Measurements from ENCODE around the gene MTUS2.

DNA sequence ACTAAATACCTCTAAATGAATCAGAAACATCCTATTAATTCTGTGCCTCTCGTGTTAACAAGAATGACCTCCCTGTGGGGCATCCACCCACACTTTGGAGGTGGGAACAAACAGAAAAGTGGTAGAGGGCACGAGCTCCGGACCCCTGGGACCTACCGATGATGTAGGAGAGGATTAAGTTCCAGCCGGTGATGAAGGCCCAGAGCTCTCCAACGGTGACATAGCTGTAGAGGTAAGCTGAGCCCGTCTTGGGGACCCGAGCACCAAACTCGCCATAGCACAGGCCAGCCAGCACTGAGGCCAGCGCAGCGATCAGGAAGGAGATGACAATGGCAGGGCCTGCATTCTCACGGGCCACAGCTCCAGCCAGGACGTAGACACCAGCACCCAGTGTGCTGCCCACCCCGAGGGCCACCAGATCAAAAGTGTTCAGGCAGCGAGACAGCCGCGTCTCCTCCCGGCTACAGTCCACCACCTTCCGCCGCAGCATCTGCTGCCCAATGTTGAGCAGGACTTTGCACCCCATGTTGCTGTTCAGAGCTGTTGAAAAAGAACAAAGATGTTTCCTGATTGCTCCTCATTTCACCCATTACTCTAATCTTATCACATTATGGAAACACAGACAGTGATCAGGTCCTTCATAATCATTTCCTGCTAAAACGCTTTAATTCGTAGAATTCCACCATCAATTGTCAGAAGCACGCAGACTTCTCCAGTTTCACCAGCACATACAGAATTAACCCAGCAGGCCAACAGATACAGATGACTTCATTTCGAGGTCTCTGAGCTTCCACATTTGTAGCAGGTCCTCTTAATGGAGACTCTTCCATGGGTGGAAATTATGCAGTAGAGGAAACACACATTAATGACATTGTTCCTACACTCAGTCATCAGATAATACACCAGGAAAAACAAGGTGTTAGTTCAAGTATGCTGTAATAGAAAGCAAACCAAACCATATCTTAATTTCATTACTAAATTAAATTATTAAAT is 715.8 kb downstream of the MTUS2 start:
- TF ChIP-seq, protein P1, sequence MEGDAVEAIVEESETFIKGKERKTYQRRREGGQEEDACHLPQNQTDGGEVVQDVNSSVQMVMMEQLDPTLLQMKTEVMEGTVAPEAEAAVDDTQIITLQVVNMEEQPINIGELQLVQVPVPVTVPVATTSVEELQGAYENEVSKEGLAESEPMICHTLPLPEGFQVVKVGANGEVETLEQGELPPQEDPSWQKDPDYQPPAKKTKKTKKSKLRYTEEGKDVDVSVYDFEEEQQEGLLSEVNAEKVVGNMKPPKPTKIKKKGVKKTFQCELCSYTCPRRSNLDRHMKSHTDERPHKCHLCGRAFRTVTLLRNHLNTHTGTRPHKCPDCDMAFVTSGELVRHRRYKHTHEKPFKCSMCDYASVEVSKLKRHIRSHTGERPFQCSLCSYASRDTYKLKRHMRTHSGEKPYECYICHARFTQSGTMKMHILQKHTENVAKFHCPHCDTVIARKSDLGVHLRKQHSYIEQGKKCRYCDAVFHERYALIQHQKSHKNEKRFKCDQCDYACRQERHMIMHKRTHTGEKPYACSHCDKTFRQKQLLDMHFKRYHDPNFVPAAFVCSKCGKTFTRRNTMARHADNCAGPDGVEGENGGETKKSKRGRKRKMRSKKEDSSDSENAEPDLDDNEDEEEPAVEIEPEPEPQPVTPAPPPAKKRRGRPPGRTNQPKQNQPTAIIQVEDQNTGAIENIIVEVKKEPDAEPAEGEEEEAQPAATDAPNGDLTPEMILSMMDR (IDR thresholded peaks at IDR 0.05 in 4 of 5, conservative IDR thresholded peaks at IDR 0.05 in 1 of 5): no peak
- no peak for TF ChIP-seq POLR2A (IDR thresholded peaks at IDR 0.05)

Measured in gastrocnemius medialis (tissue), 4 donors.